OCI-LY1 (cell line): ENCODE results near the gene RTP2.

Experiments
- H2AFZ ChIP-seq: fragments of 200-600 bp; sonication (generic), shearing (Covaris generic); 2 replicates; pipeline ENCODE4 v1.6.0; 2014; ENCODE audit warnings: antibody characterized with exemption, mild to moderate bottlenecking, low read length
- H3F3A ChIP-seq: fragments of 200-600 bp; sonication (generic), shearing (Covaris generic); 2 replicates; pipeline ENCODE4 v1.6.0; 2014; ENCODE audit warnings: mild to moderate bottlenecking, antibody characterized with exemption, low read length, moderate library complexity; ENCODE audit not compliant: insufficient read depth
- H3K27ac ChIP-seq: fragments of 200-600 bp; sonication (generic); 2 replicates; pipeline ENCODE4 v1.5.1; 2014; ENCODE audit warnings: low read length, mixed run types, mild to moderate bottlenecking, low read depth; ENCODE audit not compliant: poor library complexity, severe bottlenecking
- H3K27me3 ChIP-seq: fragments of 200-600 bp; sonication (generic); 2 replicates; pipeline ENCODE4 v1.6.0; 2014; ENCODE audit warnings: antibody characterized with exemption, mild to moderate bottlenecking, low read length, moderate library complexity; ENCODE audit not compliant: insufficient read depth
- H3K36me3 ChIP-seq: fragments of 200-600 bp; sonication (generic); 2 replicates; pipeline ENCODE4 v1.6.1; 2014; ENCODE audit warnings: mild to moderate bottlenecking, antibody characterized with exemption, low read length, moderate library complexity, mixed read lengths; ENCODE audit not compliant: insufficient read depth
- H3K4me1 ChIP-seq: fragments of 200-600 bp; sonication (generic); 2 replicates; pipeline ENCODE4 v1.5.1; 2014; ENCODE audit warnings: mild to moderate bottlenecking, low read length, moderate library complexity; ENCODE audit not compliant: insufficient read depth, severe bottlenecking
- H3K4me2 ChIP-seq: fragments of 200-600 bp; sonication (generic), shearing (Covaris generic); 2 replicates; pipeline ENCODE4 v1.6.1; 2014; ENCODE audit warnings: low read length
- H3K4me3 ChIP-seq: fragments of 200-600 bp; sonication (generic); 2 replicates; pipeline ENCODE4 v1.5.1; 2014; ENCODE audit warnings: low read length, low read depth, mild to moderate bottlenecking, mixed read lengths; ENCODE audit not compliant: poor library complexity, severe bottlenecking
- H3K79me2 ChIP-seq: fragments of 200-600 bp; shearing (Covaris generic); 2 replicates; pipeline ENCODE4 v1.6.1; 2016; ENCODE audit warnings: mixed run types, low read length, mixed read lengths; ENCODE audit not compliant: insufficient read depth
- H3K9ac ChIP-seq: fragments of 200-600 bp; sonication (generic), shearing (Covaris generic); 2 replicates; pipeline ENCODE4 v1.6.1; 2014; ENCODE audit warnings: mild to moderate bottlenecking, low read length, mixed read lengths
- H3K9me2 ChIP-seq: fragments of 200-600 bp; sonication (generic), shearing (Covaris generic); 2 replicates; pipeline ENCODE4 v1.6.1; 2014; ENCODE audit warnings: low read depth, mild to moderate bottlenecking, low read length, mixed read lengths
- H3K9me3 ChIP-seq: fragments of 200-600 bp; shearing (Covaris generic); 2 replicates; pipeline ENCODE4 v1.6.1; 2014; ENCODE audit warnings: low read length, mixed read lengths
- H4K20me1 ChIP-seq: fragments of 200-600 bp; sonication (generic), shearing (Covaris generic); 2 replicates; pipeline ENCODE4 v1.6.0; 2016; ENCODE audit warnings: mild to moderate bottlenecking, low read length; ENCODE audit not compliant: insufficient read depth
- CTCF ChIP-seq: fragments of 200-600 bp; sonication (generic), shearing (Covaris generic); IDR thresholded peaks from 2 replicates; pipeline ENCODE4 v1.5.1; 2017; ENCODE audit warnings: mild to moderate bottlenecking, antibody characterized with exemption, low read length, moderate library complexity, mixed read lengths
- EZH2 ChIP-seq: fragments of 200-600 bp; sonication (generic), shearing (Covaris generic); IDR thresholded peaks from 2 replicates; pipeline ENCODE4 v1.8.0; 2017; ENCODE audit warnings: borderline replicate concordance, mixed run types, mild to moderate bottlenecking, antibody characterized with exemption, low read length, moderate library complexity, mixed read lengths

RTP2 gene

GRCh38 chr3:187734841-187735240 lies 32.5 kb upstream of the RTP2 start:
- Histone ChIP-seq H3K9me2 (no peaks in the 10 kb centered on the region), H3K4me1 (peaks cover 84% of the 10 kb centered on the region), H3K36me3 (peaks cover 100% of the 10 kb centered on the region), H3K79me2 (peaks cover 57% of the 10 kb centered on the region), H3K4me3 (peak overlapping the region; percentile 77), H3K27me3 (no peaks in the 10 kb centered on the region), H2AFZ (no peak overlapping the region), H4K20me1 (no peaks in the 10 kb centered on the region), H3K4me2 (peak overlapping the region; percentile 83), H3K27ac (peak overlapping the region; percentile 93), H3F3A (peaks cover 14% of the 10 kb centered on the region), H3K9ac (peak overlapping the region; percentile 22), H3K9me3 (no peaks in the 10 kb centered on the region)
- TF ChIP-seq CTCF (no peak), EZH2 (no peak)

GRCh38 chr3:187733371-187733770 lies 31.0 kb upstream of the RTP2 start:
- no peaks in the 10 kb centered on the region for H3K27me3 ChIP-seq
- peaks cover 42% of the 10 kb centered on the region for H3K79me2 ChIP-seq
- no peaks in the 10 kb centered on the region for H3K9me2 ChIP-seq
- no peak overlapping the region; the same call in 1 of the 2 replicates for H3K4me2 ChIP-seq
- no peak for TF ChIP-seq EZH2
- TF ChIP-seq CTCF, result no peak
- H3K9ac ChIP-seq, result no peak overlapping the region
- H2AFZ ChIP-seq, result no peak overlapping the region
- no peaks in the 10 kb centered on the region for H4K20me1 ChIP-seq
- no peak overlapping the region for H3K4me3 ChIP-seq
- H3K36me3 ChIP-seq, result peaks cover 100% of the 10 kb centered on the region
- peak overlapping the region; percentile 93 for H3K27ac ChIP-seq
- peaks cover 25% of the 10 kb centered on the region for H3F3A ChIP-seq
- H3K9me3 ChIP-seq, result no peaks in the 10 kb centered on the region
- peaks cover 70% of the 10 kb centered on the region for H3K4me1 ChIP-seq

DNA sequence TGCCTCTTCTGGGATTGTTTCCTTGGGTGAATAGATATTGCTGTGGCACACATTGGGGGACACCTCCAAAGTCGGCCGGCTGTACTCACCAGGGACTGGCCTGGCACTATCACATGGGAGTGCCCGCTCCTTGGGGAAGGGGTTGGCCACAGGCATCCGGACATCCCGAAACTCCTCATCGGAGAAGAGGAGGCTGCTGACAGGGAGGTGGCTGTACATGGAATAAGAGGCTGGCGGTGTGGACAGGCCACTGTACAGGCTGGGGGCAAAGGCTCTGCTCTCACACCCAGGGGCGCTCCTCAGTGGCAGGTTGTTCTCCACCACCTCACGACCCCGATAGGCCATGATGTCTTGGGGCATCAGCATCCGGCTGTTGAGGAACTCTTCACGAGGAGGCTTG lies 27.2 kb upstream of the RTP2 start:
- no peaks in the 10 kb centered on the region for H3K9me3 ChIP-seq
- no peak overlapping the region for H2AFZ ChIP-seq
- H3K4me1 ChIP-seq, result peaks cover 37% of the 10 kb centered on the region
- H3K4me2 ChIP-seq, result no peak overlapping the region
- H3K9me2 ChIP-seq, result no peaks in the 10 kb centered on the region
- H3K27me3 ChIP-seq, result no peaks in the 10 kb centered on the region
- no peak overlapping the region for H3K27ac ChIP-seq
- no peak overlapping the region for H3K4me3 ChIP-seq
- peaks cover 5% of the 10 kb centered on the region for H3K79me2 ChIP-seq
- TF ChIP-seq CTCF (no peak), EZH2 (no peak)
- peaks cover 47% of the 10 kb centered on the region for H3F3A ChIP-seq
- no peaks in the 10 kb centered on the region for H4K20me1 ChIP-seq
- H3K9ac ChIP-seq, result no peak overlapping the region
- peaks cover 100% of the 10 kb centered on the region for H3K36me3 ChIP-seq
